ENCODE results near the gene SIAH3. TPM values are rescaled to one million over a fixed set of nuclear protein-coding genes. Genes with fewer than 3 reads are reported as not detected.

Gene SIAH3
- total and polyA plus RNA-seq, 4 donors: under 0.01 TPM; not detected in 3

DNA sequence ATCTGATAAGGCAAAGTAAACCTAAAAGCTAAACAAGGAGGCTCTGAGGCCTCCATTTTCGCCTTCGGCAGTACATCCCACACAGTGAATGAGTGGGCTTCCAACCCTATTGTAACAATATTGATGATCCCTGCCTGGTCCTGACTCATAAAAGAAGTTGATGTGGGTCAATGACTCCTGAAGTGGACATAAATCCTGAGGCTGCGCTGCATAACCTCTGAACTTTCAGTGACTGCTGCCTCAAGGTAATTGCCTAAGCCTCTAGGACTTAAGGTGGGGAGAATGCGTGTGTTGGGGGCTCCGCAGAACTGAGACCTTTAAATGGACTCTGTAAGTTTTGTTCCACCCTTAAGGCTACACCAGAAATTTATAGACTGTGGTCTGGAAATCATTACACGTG is 42.6 kb downstream of the SIAH3 start (continued):
- TF ChIP-seq FOXA2 (IDR thresholded peaks at IDR 0.05): no peak
- no peak for TF ChIP-seq NR2F2 (IDR thresholded peaks at IDR 0.05)
- no peak for TF ChIP-seq EGR1 (IDR thresholded peaks at IDR 0.05; ENCODE audit: low read depth in 2 of 2)
- TF ChIP-seq, protein P1, sequence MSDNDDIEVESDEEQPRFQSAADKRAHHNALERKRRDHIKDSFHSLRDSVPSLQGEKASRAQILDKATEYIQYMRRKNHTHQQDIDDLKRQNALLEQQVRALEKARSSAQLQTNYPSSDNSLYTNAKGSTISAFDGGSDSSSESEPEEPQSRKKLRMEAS (IDR thresholded peaks at IDR 0.05): no peak
- no peak for TF ChIP-seq YY1 (IDR thresholded peaks at IDR 0.05)
- TF ChIP-seq JUND (IDR thresholded peaks at IDR 0.05): no peak
- no peak for TF ChIP-seq RAD21 (IDR thresholded peaks at IDR 0.05)
- TF ChIP-seq FOXA1 (IDR thresholded peaks at IDR 0.05): no peak

DNA sequence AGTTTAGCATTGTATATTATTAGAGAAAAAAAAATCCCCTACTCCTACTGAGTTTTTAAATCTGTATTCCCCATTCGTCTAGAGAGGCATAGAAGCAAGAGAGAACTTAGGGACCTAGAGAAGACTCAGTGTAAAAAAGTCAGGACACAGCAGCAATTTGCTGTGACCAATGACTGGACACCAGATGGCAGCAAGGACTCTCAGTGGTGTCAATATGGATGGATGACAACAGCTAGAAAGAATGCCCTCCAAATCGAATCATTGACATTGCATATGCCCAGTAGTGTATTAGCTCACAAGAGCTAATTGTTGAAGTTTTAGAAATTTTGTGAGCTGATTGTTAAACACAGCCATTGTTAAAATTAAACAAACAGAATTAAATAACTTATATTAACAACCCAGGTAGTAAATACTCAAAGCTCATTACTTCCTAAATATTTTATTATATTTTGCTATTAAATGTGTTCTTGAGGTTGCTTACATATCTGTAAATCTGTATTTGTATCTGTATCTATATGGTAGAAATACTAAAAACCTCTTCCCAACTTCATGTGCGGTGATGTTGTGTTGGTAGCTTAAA is 43.9 kb downstream of the SIAH3 start:
- H3K9me3 ChIP-seq (ENCODE audit: control insufficient read depth in 4 of 4, low read length in 3 of 4): no peaks in the 10 kb centered on the region
- no peaks in the 10 kb centered on the region for H3K27me3 ChIP-seq (ENCODE audit: control insufficient read depth in 4 of 4, insufficient read depth in 4 of 4, low read length in 3 of 4)
- H3K27ac ChIP-seq (ENCODE audit: low read depth in 1 of 2, low read length in 2 of 2): no peak overlapping the region
- WGBS: 43% methylated on average over 3 of the region's 3 CpGs
- H3K36me3 ChIP-seq (ENCODE audit: control insufficient read depth in 4 of 4, insufficient read depth in 3 of 4, low read depth in 1 of 4, low read length in 3 of 4): no peaks in the 10 kb centered on the region
- no peaks in the 10 kb centered on the region for H3K4me1 ChIP-seq (ENCODE audit: control insufficient read depth in 4 of 4, insufficient read depth in 4 of 4, low read length in 3 of 4)
- H3K4me3 ChIP-seq (ENCODE audit: low read depth in 1 of 3, low read length in 3 of 3): no peak overlapping the region
- TF ChIP-seq EGR1 (IDR thresholded peaks at IDR 0.05; ENCODE audit: low read depth in 2 of 2): no peak
- TF ChIP-seq HNF4A (conservative IDR thresholded peaks at IDR 0.05): no peak
- TF ChIP-seq, protein P2, sequence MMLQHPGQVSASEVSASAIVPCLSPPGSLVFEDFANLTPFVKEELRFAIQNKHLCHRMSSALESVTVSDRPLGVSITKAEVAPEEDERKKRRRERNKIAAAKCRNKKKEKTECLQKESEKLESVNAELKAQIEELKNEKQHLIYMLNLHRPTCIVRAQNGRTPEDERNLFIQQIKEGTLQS (IDR thresholded peaks at IDR 0.05): peak; percentile 46
- TF ChIP-seq, protein P3, sequence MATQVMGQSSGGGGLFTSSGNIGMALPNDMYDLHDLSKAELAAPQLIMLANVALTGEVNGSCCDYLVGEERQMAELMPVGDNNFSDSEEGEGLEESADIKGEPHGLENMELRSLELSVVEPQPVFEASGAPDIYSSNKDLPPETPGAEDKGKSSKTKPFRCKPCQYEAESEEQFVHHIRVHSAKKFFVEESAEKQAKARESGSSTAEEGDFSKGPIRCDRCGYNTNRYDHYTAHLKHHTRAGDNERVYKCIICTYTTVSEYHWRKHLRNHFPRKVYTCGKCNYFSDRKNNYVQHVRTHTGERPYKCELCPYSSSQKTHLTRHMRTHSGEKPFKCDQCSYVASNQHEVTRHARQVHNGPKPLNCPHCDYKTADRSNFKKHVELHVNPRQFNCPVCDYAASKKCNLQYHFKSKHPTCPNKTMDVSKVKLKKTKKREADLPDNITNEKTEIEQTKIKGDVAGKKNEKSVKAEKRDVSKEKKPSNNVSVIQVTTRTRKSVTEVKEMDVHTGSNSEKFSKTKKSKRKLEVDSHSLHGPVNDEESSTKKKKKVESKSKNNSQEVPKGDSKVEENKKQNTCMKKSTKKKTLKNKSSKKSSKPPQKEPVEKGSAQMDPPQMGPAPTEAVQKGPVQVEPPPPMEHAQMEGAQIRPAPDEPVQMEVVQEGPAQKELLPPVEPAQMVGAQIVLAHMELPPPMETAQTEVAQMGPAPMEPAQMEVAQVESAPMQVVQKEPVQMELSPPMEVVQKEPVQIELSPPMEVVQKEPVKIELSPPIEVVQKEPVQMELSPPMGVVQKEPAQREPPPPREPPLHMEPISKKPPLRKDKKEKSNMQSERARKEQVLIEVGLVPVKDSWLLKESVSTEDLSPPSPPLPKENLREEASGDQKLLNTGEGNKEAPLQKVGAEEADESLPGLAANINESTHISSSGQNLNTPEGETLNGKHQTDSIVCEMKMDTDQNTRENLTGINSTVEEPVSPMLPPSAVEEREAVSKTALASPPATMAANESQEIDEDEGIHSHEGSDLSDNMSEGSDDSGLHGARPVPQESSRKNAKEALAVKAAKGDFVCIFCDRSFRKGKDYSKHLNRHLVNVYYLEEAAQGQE (IDR thresholded peaks at IDR 0.05): no peak
- TF ChIP-seq HNF4G (IDR thresholded peaks at IDR 0.05): no peak
- TF ChIP-seq RXRA (IDR thresholded peaks at IDR 0.05): no peak
- peak; percentile 26 for TF ChIP-seq JUND (IDR thresholded peaks at IDR 0.05)
- TF ChIP-seq, protein P4, sequence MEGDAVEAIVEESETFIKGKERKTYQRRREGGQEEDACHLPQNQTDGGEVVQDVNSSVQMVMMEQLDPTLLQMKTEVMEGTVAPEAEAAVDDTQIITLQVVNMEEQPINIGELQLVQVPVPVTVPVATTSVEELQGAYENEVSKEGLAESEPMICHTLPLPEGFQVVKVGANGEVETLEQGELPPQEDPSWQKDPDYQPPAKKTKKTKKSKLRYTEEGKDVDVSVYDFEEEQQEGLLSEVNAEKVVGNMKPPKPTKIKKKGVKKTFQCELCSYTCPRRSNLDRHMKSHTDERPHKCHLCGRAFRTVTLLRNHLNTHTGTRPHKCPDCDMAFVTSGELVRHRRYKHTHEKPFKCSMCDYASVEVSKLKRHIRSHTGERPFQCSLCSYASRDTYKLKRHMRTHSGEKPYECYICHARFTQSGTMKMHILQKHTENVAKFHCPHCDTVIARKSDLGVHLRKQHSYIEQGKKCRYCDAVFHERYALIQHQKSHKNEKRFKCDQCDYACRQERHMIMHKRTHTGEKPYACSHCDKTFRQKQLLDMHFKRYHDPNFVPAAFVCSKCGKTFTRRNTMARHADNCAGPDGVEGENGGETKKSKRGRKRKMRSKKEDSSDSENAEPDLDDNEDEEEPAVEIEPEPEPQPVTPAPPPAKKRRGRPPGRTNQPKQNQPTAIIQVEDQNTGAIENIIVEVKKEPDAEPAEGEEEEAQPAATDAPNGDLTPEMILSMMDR (IDR thresholded peaks at IDR 0.05; ENCODE audit: low read depth, low read length, missing input control): peak; percentile 48
- TF ChIP-seq YY1 (IDR thresholded peaks at IDR 0.05): no peak
- peak; percentile 78 to 86 for TF ChIP-seq RAD21 (IDR thresholded peaks at IDR 0.05)
- TF ChIP-seq, protein P5, sequence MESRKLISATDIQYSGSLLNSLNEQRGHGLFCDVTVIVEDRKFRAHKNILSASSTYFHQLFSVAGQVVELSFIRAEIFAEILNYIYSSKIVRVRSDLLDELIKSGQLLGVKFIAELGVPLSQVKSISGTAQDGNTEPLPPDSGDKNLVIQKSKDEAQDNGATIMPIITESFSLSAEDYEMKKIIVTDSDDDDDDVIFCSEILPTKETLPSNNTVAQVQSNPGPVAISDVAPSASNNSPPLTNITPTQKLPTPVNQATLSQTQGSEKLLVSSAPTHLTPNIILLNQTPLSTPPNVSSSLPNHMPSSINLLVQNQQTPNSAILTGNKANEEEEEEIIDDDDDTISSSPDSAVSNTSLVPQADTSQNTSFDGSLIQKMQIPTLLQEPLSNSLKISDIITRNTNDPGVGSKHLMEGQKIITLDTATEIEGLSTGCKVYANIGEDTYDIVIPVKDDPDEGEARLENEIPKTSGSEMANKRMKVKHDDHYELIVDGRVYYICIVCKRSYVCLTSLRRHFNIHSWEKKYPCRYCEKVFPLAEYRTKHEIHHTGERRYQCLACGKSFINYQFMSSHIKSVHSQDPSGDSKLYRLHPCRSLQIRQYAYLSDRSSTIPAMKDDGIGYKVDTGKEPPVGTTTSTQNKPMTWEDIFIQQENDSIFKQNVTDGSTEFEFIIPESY (IDR thresholded peaks at IDR 0.05): no peak
- no peak for TF ChIP-seq TAF1 (conservative IDR thresholded peaks at IDR 0.05)
- no peak overlapping the region for H3K9ac ChIP-seq (ENCODE audit: low read depth in 1 of 2, low read length in 2 of 2)
- DNase-seq (ENCODE audit: low spot score): no peak

Measured in liver (tissue), 9 donors.